PC-3 (cell line): ENCODE data around the gene PTPRN2.

Source experiments
- CTCF ChIP-seq: fragments of 300-600 bp; sonication (generic); conservative IDR thresholded peaks from 2 replicates; pipeline ENCODE4 v1.5.1; 2017; ENCODE audit warnings: antibody characterized with exemption, low read depth, mild to moderate bottlenecking, low read length
- EZH2 ChIP-seq: fragments of 300-600 bp; sonication (generic); IDR thresholded peaks from one replicate; pipeline ENCODE4 v1.6.1; 2017; ENCODE audit warnings: antibody characterized with exemption, mild to moderate bottlenecking, low read length; ENCODE audit not compliant: unreplicated experiment

GRCh38 chr7:158505683-158506082 is 81.9 kb downstream of the PTPRN2 start:
- TF ChIP-seq CTCF (no peak), EZH2 (no peak)
